ENCODE results near the gene NLGN4Y. TPM values are rescaled to one million over a fixed set of nuclear protein-coding genes. Genes with fewer than 3 reads are reported as not detected.
A peak's percentile ranks its signal among the peaks of the same experiment; 100 is the strongest.

Gene NLGN4Y
- polyA plus RNA-seq, 1 experiment: 16.0 TPM

- Histone ChIP-seq H3K36me3 (ENCODE audit: control insufficient read depth, insufficient read depth, low read length) (no peaks in the 10 kb centered on the region), H3K4me3 (ENCODE audit: low read depth, low read length) (no peak overlapping the region), H3K27me3 (ENCODE audit: control insufficient read depth, insufficient read depth, low read length) (no peaks in the 10 kb centered on the region)
- CTCF ChIA-PET: no interaction called here
- POLR2A ChIA-PET: no interaction called here
- DNase-seq (ENCODE audit: low read depth): no peak
- TF ChIP-seq CTCF (IDR thresholded peaks at IDR 0.05; ENCODE audit: insufficient read depth, low read depth, low read length): no peak
Observed at GRCh38 chrY:14801096-14801495, 276.8 kb downstream of the NLGN4Y start.

- Histone ChIP-seq H3K36me3 (ENCODE audit: control insufficient read depth, insufficient read depth, low read length) (no peaks in the 10 kb centered on the region), H3K4me3 (ENCODE audit: low read depth, low read length) (no peak overlapping the region), H3K27me3 (ENCODE audit: control insufficient read depth, insufficient read depth, low read length) (no peaks in the 10 kb centered on the region)
- no peak for TF ChIP-seq CTCF (IDR thresholded peaks at IDR 0.05; ENCODE audit: insufficient read depth, low read depth, low read length)
- DNase-seq (ENCODE audit: low read depth): no peak
- POLR2A ChIA-PET: no interaction called here
- CTCF ChIA-PET: no interaction called here
Observed at GRCh38 chrY:14802125-14802524, 277.8 kb downstream of the NLGN4Y start.

- TF ChIP-seq CTCF (IDR thresholded peaks at IDR 0.05; ENCODE audit: insufficient read depth, low read depth, low read length): no peak
- H3K4me3 ChIP-seq (ENCODE audit: low read depth, low read length): no peak overlapping the region
- peak; percentile 35 for DNase-seq (ENCODE audit: low read depth)
- ChIA-PET CTCF (no interaction called here), POLR2A (no interaction called here)
- no peaks in the 10 kb centered on the region for H3K27me3 ChIP-seq (ENCODE audit: control insufficient read depth, insufficient read depth, low read length)
- no peaks in the 10 kb centered on the region for H3K36me3 ChIP-seq (ENCODE audit: control insufficient read depth, insufficient read depth, low read length)
Observed at GRCh38 chrY:14804041-14804440, 279.7 kb downstream of the NLGN4Y start.

DNA sequence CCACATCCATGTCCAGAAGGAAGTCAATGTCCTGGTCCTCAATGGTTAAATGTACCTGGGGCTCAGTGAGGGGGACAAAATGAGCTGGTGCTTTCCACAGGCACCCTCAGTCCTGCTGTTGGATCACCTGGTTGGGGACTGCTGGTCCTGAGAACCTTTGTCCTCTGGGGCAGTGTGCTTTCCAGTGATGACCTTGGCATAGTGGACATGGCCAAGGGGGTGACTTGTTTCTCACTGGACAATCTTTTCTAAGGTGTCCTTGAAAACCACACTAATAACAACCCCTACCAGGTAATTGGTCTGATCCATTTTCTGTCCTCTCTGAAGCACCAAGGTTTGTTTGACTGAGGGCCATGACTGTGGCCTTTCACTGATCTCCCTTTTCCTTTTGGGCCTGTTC, 294.1 kb downstream of the NLGN4Y start:
- CTCF ChIA-PET: no interaction called here
- POLR2A ChIA-PET: no interaction called here
- TF ChIP-seq CTCF (IDR thresholded peaks at IDR 0.05; ENCODE audit: insufficient read depth, low read depth, low read length): no peak
- Histone ChIP-seq H3K4me3 (ENCODE audit: low read depth, low read length) (no peak overlapping the region), H3K36me3 (ENCODE audit: control insufficient read depth, insufficient read depth, low read length) (no peaks in the 10 kb centered on the region), H3K27me3 (ENCODE audit: control insufficient read depth, insufficient read depth, low read length) (no peaks in the 10 kb centered on the region)
- DNase-seq (ENCODE audit: low read depth): no peak

GRCh38 chrY:14822201-14822600, 297.9 kb downstream of the NLGN4Y start:
- Histone ChIP-seq H3K36me3 (ENCODE audit: control insufficient read depth, insufficient read depth, low read length) (no peaks in the 10 kb centered on the region), H3K4me3 (ENCODE audit: low read depth, low read length) (no peak overlapping the region), H3K27me3 (ENCODE audit: control insufficient read depth, insufficient read depth, low read length) (no peaks in the 10 kb centered on the region)
- peak; percentile 46 for DNase-seq (ENCODE audit: low read depth)
- no peak for TF ChIP-seq CTCF (IDR thresholded peaks at IDR 0.05; ENCODE audit: insufficient read depth, low read depth, low read length)
- ChIA-PET CTCF (no interaction called here), POLR2A (no interaction called here)

Measured in BJ (cell line).